ENCODE measurements around the gene AGO4.

GRCh38 chr1:35808450-35809113 lies 766 bp downstream of the AGO4 start:
- TF ChIP-seq SP1 (IDR thresholded peaks at IDR 0.05) (no peak), ELF4 (IDR thresholded peaks at IDR 0.05) (no peak), FOXM1 (IDR thresholded peaks at IDR 0.05; ENCODE audit: borderline replicate concordance) (no peak), ARNT (IDR thresholded peaks at IDR 0.05) (no peak), SUZ12 (IDR thresholded peaks at IDR 0.05) (no peak), LEF1 (IDR thresholded peaks at IDR 0.05; ENCODE audit: borderline replicate concordance) (no peak), HDGF (IDR thresholded peaks at IDR 0.05; ENCODE audit: borderline replicate concordance) (no peak), PKNOX1 (IDR thresholded peaks at IDR 0.05) (peak; percentile 95), TARDBP (IDR thresholded peaks at IDR 0.05) (no peak)
